ENCODE measurements around the gene DACT2. TPM values are rescaled to one million over a fixed set of nuclear protein-coding genes. Genes with fewer than 3 reads are reported as not detected.

Gene DACT2
- total RNA-seq, 3 donors from 2014 or later (not counting 1 experiment from before 2014, with no cell fraction given), result not detected

DNA sequence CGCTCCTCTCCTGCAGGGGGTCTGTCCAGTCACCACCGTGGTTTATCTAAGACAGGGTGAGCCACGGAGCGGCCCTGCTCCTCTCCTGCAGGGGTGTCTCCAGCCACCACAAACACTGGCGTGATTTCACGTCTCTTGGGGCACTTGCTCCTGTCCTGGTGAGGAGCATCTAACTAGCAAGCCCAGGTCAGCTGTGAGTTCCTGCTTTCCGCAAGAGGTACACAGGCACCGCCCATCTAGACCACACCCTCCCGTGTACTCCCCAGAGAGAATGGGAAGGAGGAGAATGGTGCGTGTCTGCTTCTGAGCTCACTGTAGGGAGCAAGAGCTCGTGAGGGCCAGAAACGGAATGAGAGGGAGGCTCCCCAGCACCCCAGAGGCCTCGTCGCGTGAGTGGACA lies 40.7 kb downstream of the DACT2 start:
- 86% methylated on average over 15 of the region's 15 CpGs for WGBS (ENCODE audit: insufficient coverage)
- DNase-seq, result no peak
- intact Hi-C loops (cut with micrococcal nuclease), result no loop called here
- H3K9me3 Mint-ChIP-seq, result no peaks in the 10 kb centered on the region
- no peak overlapping the region for H3K4me3 ChIP-seq (ENCODE audit: low read length)
- no peak overlapping the region for H3K4me3 Mint-ChIP-seq
- no peak overlapping the region for H3K27ac Mint-ChIP-seq
- no peaks in the 10 kb centered on the region for H3K4me1 Mint-ChIP-seq
- no peaks in the 10 kb centered on the region for H3K36me3 ChIP-seq (ENCODE audit: control insufficient read depth, insufficient read depth, low read length)
- no peaks in the 10 kb centered on the region for H3K27me3 ChIP-seq (ENCODE audit: control insufficient read depth, insufficient read depth, low read length)
- H3K4me1 ChIP-seq (ENCODE audit: control insufficient read depth, insufficient read depth, low read length), result no peaks in the 10 kb centered on the region
- no peak for ATAC-seq
- peaks cover 15 to 22% of the 10 kb centered on the region in 2 donors for H3K27me3 Mint-ChIP-seq (ENCODE audit: low read depth in 2 of 2)
- H3K27ac ChIP-seq (ENCODE audit: low read length), result no peak overlapping the region
- TF ChIP-seq, protein P1, sequence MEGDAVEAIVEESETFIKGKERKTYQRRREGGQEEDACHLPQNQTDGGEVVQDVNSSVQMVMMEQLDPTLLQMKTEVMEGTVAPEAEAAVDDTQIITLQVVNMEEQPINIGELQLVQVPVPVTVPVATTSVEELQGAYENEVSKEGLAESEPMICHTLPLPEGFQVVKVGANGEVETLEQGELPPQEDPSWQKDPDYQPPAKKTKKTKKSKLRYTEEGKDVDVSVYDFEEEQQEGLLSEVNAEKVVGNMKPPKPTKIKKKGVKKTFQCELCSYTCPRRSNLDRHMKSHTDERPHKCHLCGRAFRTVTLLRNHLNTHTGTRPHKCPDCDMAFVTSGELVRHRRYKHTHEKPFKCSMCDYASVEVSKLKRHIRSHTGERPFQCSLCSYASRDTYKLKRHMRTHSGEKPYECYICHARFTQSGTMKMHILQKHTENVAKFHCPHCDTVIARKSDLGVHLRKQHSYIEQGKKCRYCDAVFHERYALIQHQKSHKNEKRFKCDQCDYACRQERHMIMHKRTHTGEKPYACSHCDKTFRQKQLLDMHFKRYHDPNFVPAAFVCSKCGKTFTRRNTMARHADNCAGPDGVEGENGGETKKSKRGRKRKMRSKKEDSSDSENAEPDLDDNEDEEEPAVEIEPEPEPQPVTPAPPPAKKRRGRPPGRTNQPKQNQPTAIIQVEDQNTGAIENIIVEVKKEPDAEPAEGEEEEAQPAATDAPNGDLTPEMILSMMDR (IDR thresholded peaks at IDR 0.05), result no peak
- H3K36me3 Mint-ChIP-seq, result no peaks in the 10 kb centered on the region
- no peaks in the 10 kb centered on the region for H3K9me3 ChIP-seq (ENCODE audit: control insufficient read depth, insufficient read depth, low read length)

DNA sequence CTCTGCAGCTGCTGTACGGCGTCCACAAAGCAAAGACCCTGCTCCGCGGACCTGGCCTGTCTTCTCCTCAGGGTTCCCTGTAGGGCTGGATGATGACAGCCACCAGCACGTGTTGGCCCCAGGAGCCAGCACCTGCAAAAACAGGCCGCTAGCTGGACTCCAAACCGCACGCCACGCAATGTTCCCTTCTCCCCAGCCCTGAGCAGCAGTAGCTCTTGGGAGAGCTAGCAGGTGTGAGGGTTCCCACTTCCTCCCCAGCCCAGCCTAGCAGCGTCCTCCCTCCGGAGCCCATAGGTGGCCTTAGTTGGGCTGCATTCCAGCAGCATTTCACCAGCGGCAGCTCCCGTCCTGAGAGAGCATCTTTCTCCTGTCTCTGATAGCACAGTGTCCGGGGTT lies 42.3 kb downstream of the DACT2 start:
- Mint-ChIP-seq H3K4me1 (no peaks in the 10 kb centered on the region), H3K9me3 (no peaks in the 10 kb centered on the region), H3K4me3 (no peak overlapping the region), H3K27ac (no peak overlapping the region), H3K27me3 (ENCODE audit: low read depth in 2 of 2) (peaks cover 16% of the 10 kb centered on the region in 2 donors), H3K36me3 (no peaks in the 10 kb centered on the region)
- Histone ChIP-seq H3K4me1 (ENCODE audit: control insufficient read depth, insufficient read depth, low read length) (no peaks in the 10 kb centered on the region), H3K9me3 (ENCODE audit: control insufficient read depth, insufficient read depth, low read length) (no peaks in the 10 kb centered on the region), H3K4me3 (ENCODE audit: low read length) (no peak overlapping the region), H3K27ac (ENCODE audit: low read length) (no peak overlapping the region), H3K27me3 (ENCODE audit: control insufficient read depth, insufficient read depth, low read length) (no peaks in the 10 kb centered on the region), H3K36me3 (ENCODE audit: control insufficient read depth, insufficient read depth, low read length) (no peaks in the 10 kb centered on the region)
- no peak for ATAC-seq
- no peak for DNase-seq
- WGBS (ENCODE audit: insufficient coverage), result 83% methylated on average over 14 of the region's 14 CpGs
- intact Hi-C loops (cut with micrococcal nuclease), result no loop called here
- TF ChIP-seq, protein P1 (IDR thresholded peaks at IDR 0.05), result no peak

DNA sequence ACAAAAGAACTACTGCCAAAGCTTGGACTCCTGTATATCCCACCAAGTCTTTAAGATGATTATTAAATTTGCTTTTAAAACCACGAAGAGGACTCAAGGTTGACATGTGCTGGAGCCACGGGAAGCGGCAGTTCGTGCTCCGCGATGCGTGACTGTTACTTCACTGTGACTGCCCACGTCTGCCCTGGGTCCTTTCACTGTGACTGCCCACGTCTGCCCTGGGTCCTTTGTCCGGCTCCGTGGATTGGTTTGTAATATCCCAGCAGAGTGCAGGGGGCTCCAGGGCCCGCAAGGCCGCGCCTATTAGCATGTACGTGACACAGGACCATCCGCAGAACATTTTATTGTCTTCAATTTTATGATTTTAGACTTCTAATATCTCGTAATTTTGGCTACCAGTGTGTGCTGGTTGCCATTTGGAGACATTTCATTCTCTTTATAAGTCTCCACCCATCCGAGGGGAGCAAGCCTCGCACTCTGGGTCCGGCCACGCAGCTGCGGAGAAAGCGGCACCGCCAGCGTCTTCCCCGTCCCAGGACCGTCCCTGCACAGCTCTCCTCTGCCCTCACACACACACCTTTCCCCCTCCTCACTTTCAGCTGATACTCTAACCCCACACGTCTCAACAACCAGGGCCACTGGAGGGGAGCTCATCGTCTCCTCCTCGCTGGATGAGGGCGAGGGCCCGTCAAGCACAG lies 42.9 kb downstream of the DACT2 start:
- intact Hi-C loops (cut with micrococcal nuclease), result no loop called here
- Histone ChIP-seq H3K9me3 (ENCODE audit: control insufficient read depth, insufficient read depth, low read length) (no peaks in the 10 kb centered on the region), H3K27ac (ENCODE audit: low read length) (no peak overlapping the region), H3K4me3 (ENCODE audit: low read length) (no peak overlapping the region), H3K36me3 (ENCODE audit: control insufficient read depth, insufficient read depth, low read length) (no peaks in the 10 kb centered on the region), H3K27me3 (ENCODE audit: control insufficient read depth, insufficient read depth, low read length) (no peaks in the 10 kb centered on the region), H3K4me1 (ENCODE audit: control insufficient read depth, insufficient read depth, low read length) (no peaks in the 10 kb centered on the region)
- H3K27me3 Mint-ChIP-seq (ENCODE audit: low read depth in 2 of 2), result peaks cover 12 to 17% of the 10 kb centered on the region in 2 donors
- no peak for ATAC-seq
- no peaks in the 10 kb centered on the region for H3K4me1 Mint-ChIP-seq
- WGBS (ENCODE audit: insufficient coverage), result 89% methylated on average over 32 of the region's 32 CpGs
- TF ChIP-seq, protein P1 (IDR thresholded peaks at IDR 0.05), result no peak
- no peak overlapping the region for H3K27ac Mint-ChIP-seq
- no peaks in the 10 kb centered on the region for H3K9me3 Mint-ChIP-seq
- H3K4me3 Mint-ChIP-seq, result no peak overlapping the region
- no peaks in the 10 kb centered on the region for H3K36me3 Mint-ChIP-seq
- DNase-seq, result no peak

DNA sequence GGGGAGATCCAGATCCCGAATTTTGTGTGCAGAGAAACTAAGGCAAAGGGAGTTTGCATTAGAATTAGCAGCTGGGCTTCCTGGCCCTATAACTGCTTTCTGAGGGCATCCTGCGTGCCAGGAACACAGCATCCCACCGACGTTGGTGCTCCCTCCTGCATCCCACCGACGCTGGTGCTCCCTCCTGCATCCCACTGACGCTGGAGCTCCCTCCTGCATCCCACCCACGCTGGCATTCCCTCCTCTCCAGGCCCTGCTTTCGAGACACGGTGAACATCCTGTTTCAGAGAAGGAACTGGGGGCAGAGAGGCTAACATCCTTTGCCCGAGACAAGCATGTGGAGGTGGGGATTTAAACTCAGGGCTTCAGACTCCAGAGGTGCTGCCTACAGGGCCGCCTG lies 44.4 kb downstream of the DACT2 start:
- Mint-ChIP-seq H3K9me3 (no peaks in the 10 kb centered on the region), H3K27me3 (ENCODE audit: low read depth in 2 of 2) (peaks cover 12 to 17% of the 10 kb centered on the region in 2 donors), H3K4me3 (no peak overlapping the region), H3K4me1 (no peaks in the 10 kb centered on the region), H3K36me3 (no peaks in the 10 kb centered on the region), H3K27ac (no peak overlapping the region)
- TF ChIP-seq, protein P1 (IDR thresholded peaks at IDR 0.05), result no peak
- no peak overlapping the region for H3K27ac ChIP-seq (ENCODE audit: low read length)
- no peaks in the 10 kb centered on the region for H3K4me1 ChIP-seq (ENCODE audit: control insufficient read depth, insufficient read depth, low read length)
- H3K9me3 ChIP-seq (ENCODE audit: control insufficient read depth, insufficient read depth, low read length), result no peaks in the 10 kb centered on the region
- no peak overlapping the region for H3K4me3 ChIP-seq (ENCODE audit: low read length)
- no peaks in the 10 kb centered on the region for H3K27me3 ChIP-seq (ENCODE audit: control insufficient read depth, insufficient read depth, low read length)
- ATAC-seq (no peak), DNase-seq (no peak)
- H3K36me3 ChIP-seq (ENCODE audit: control insufficient read depth, insufficient read depth, low read length), result no peaks in the 10 kb centered on the region
- 62% methylated on average over 12 of the region's 12 CpGs for WGBS (ENCODE audit: insufficient coverage)
- intact Hi-C loops (cut with micrococcal nuclease), result no loop called here
